Neuronal stem cell (in vitro differentiated cells): ENCODE results near the gene SMYD5.

Source experiments
- DNase-seq: peaks from one replicate; pipeline ENCODE4 v3.0.0-alpha.2; 2013; ENCODE audit warnings: low spot score
- H2AFZ ChIP-seq: one replicate; pipeline ENCODE4 v1.6.1; 2013; ENCODE audit warnings: mild to moderate bottlenecking, low read length, inconsistent platforms
- H2AK5ac ChIP-seq: 2 replicates; pipeline ENCODE4 v1.6.1; 2013; ENCODE audit warnings: low read depth, mild to moderate bottlenecking, inconsistent platforms, low read length, moderate library complexity, mixed read lengths
- H2BK120ac ChIP-seq: 2 replicates; pipeline ENCODE4 v1.6.1; 2013; ENCODE audit warnings: low read depth, mild to moderate bottlenecking, inconsistent platforms, low read length, moderate library complexity, mixed read lengths
- H2BK12ac ChIP-seq: one replicate; pipeline ENCODE4 v1.6.1; 2013; ENCODE audit warnings: low read length, inconsistent platforms
- H2BK15ac ChIP-seq: 2 replicates; pipeline ENCODE4 v1.6.1; 2013; ENCODE audit warnings: mild to moderate bottlenecking, low read length, inconsistent platforms, mixed read lengths
- H2BK5ac ChIP-seq: one replicate; pipeline ENCODE4 v1.6.1; 2013; ENCODE audit warnings: inconsistent platforms, mild to moderate bottlenecking, low read length, moderate library complexity
- H3K14ac ChIP-seq: one replicate; pipeline ENCODE4 v1.6.1; 2013; ENCODE audit warnings: low read length, inconsistent platforms
- H3K18ac ChIP-seq: 2 replicates; pipeline ENCODE4 v1.6.1; 2013; ENCODE audit warnings: low read length, inconsistent platforms
- H3K23ac ChIP-seq: 2 replicates; pipeline ENCODE4 v1.6.1; 2013; ENCODE audit warnings: low read depth, mild to moderate bottlenecking, mixed read lengths, low read length, inconsistent platforms; ENCODE audit not compliant: poor library complexity
- H3K27ac ChIP-seq: replicated peaks from 3 replicates; pipeline ENCODE4 v1.5.1; 2013; ENCODE audit warnings: low read length, inconsistent platforms
- H3K27me3 ChIP-seq, 3 experiments: 2 replicates each; pipeline ENCODE4 v1.6.1; 2013; ENCODE audit warnings: low read length in 3 of 3, mild to moderate bottlenecking in 2 of 3, inconsistent platforms in 1 of 3, low read depth in 1 of 3, mixed read lengths in 1 of 3, moderate library complexity in 1 of 3; ENCODE audit not compliant: control insufficient read depth in 3 of 3, insufficient read depth in 3 of 3
- H3K36me3 ChIP-seq, 2 donors: replicated peaks in 1 of 2; 2 replicates each; pipeline ENCODE4 v1.6.1; 2013; ENCODE audit warnings: low read length in 2 of 2; ENCODE audit not compliant: control insufficient read depth in 2 of 2, insufficient read depth in 2 of 2
- H3K4ac ChIP-seq: 2 replicates; pipeline ENCODE4 v1.6.1; 2013; ENCODE audit warnings: inconsistent platforms, mild to moderate bottlenecking, low read length, moderate library complexity
- H3K4me1 ChIP-seq, 2 donors: 1 replicate in 1 of 2; 2 replicates in 1 of 2; pipeline ENCODE4 v1.6.1; 2013; ENCODE audit warnings: low read length in 2 of 2, low read depth in 1 of 2; ENCODE audit not compliant: control insufficient read depth in 2 of 2, insufficient read depth in 1 of 2
- H3K4me2 ChIP-seq: one replicate; pipeline ENCODE4 v1.6.1; 2013; ENCODE audit warnings: mild to moderate bottlenecking, low read length, inconsistent platforms; ENCODE audit not compliant: insufficient read depth, poor library complexity, severe bottlenecking
- H3K4me3 ChIP-seq, 2 donors: 2 replicates each; pipeline ENCODE4 v1.5.1; 2013; ENCODE audit warnings: low read length in 2 of 2, mild to moderate bottlenecking in 2 of 2, inconsistent platforms in 1 of 2, moderate library complexity in 1 of 2
- H3K79me1 ChIP-seq: one replicate; pipeline ENCODE4 v1.6.1; 2013; ENCODE audit warnings: low read depth, mild to moderate bottlenecking, inconsistent platforms, low read length, moderate library complexity
- H3K9ac ChIP-seq: one replicate; pipeline ENCODE4 v1.6.1; 2013; ENCODE audit warnings: mild to moderate bottlenecking, low read depth, low read length, inconsistent platforms; ENCODE audit not compliant: poor library complexity
- H3K9me3 ChIP-seq, 2 donors: replicated peaks in 1 of 2; 2 replicates each; pipeline versions ENCODE3 to v1.6.1; 2013; ENCODE audit warnings: low read length in 2 of 2, mild to moderate bottlenecking in 2 of 2, inconsistent platforms in 1 of 2, low read depth in 1 of 2, mixed read lengths in 1 of 2, moderate library complexity in 1 of 2; ENCODE audit not compliant: control insufficient read depth in 2 of 2, insufficient read depth in 1 of 2
- H4K8ac ChIP-seq: one replicate; pipeline ENCODE4 v1.6.1; 2013; ENCODE audit warnings: low read depth, mild to moderate bottlenecking, inconsistent platforms, low read length, moderate library complexity
- H4K91ac ChIP-seq: one replicate; pipeline ENCODE4 v1.6.1; 2013; ENCODE audit warnings: low read length, low read depth, mild to moderate bottlenecking, inconsistent platforms; ENCODE audit not compliant: poor library complexity
- WGBS, 2 donors: extraction: QIAGEN DNeasy Blood & Tissue Kit; methylation state at CpG; one replicate each; pipeline ENCODE4 v1.1.7; 2013; ENCODE audit warnings: missing lambda C conversion rate in 2 of 2, mixed read lengths in 1 of 2; ENCODE audit not compliant: insufficient read length in 2 of 2, insufficient replicate concordance in 1 of 2; ENCODE audit errors: extremely low coverage in 2 of 2; 5-methylcytosine and 5-hydroxymethylcytosine counted together

SMYD5 gene

DNA sequence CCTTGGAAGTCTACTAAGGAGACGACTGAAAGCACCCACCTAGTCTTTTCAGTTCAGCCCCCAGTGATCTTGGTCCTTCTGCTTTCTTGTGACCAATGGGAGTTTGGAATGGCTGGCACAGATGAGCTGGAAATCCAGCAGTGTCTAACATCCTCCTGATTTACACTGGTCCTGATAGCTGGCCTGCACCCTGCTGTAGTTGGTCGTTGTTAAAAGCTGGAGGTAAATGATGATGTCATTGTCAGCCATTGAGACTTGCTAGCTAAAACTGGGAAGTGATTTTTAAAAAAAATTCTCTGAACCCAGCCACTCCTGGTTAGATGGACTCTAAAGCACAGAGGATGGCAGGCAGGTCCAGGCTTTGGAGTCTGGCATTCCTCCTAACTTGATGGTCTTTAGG, 39.4 kb downstream of the SMYD5 start:
- H3K18ac ChIP-seq, result no peak overlapping the region
- no peak overlapping the region for H2BK15ac ChIP-seq
- no peak overlapping the region for H2BK12ac ChIP-seq
- no peak overlapping the region for H3K9ac ChIP-seq
- no peaks in the 10 kb centered on the region for H3K9me3 ChIP-seq
- H4K8ac ChIP-seq, result no peak overlapping the region
- H2BK120ac ChIP-seq, result no peak overlapping the region
- no peak overlapping the region for H3K23ac ChIP-seq
- DNase-seq, result no peak
- no peaks in the 10 kb centered on the region for H3K79me1 ChIP-seq
- H2AK5ac ChIP-seq, result no peak overlapping the region
- H3K4me2 ChIP-seq, result no peak overlapping the region
- no CpG with 5 or more reads among the region's 2 CpGs for WGBS, 2 donors
- no peak overlapping the region for H2AFZ ChIP-seq
- H3K36me3 ChIP-seq, result peaks cover 44 to 78% of the 10 kb centered on the region in 2 donors
- peaks cover 0 to 2% of the 10 kb centered on the region in 2 donors for H3K4me1 ChIP-seq
- no peak overlapping the region for H3K4me3 ChIP-seq
- no peaks in the 10 kb centered on the region for H3K27me3 ChIP-seq
- no peak overlapping the region for H3K4ac ChIP-seq
- no peak overlapping the region for H4K91ac ChIP-seq
- no peak overlapping the region for H3K27ac ChIP-seq
- no peak overlapping the region for H2BK5ac ChIP-seq
- H3K14ac ChIP-seq, result no peak overlapping the region

DNA sequence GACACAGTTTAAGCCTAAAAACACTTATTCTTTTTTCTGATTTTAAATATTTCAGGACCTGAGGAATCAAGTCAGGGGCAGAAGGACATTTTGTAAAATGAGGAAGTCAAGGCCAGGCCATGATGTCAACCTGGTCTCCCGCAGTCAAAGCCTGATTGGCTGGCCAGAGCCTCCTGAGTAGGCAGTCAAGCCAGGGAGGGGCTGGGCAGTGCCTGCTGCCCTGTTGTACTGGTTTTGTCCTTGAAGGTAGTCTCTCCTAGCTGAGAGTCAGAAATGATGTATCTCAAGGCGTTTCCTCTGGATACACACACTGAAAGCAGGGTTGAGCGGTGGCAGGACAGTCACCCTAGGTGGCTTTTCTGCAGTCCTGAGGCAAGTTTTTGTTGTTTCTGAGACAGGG, 39.9 kb downstream of the SMYD5 start:
- H3K4me1 ChIP-seq, result peaks cover 0 to 2% of the 10 kb centered on the region in 2 donors
- no peak overlapping the region for H3K4me3 ChIP-seq
- H3K79me1 ChIP-seq, result no peaks in the 10 kb centered on the region

DNA sequence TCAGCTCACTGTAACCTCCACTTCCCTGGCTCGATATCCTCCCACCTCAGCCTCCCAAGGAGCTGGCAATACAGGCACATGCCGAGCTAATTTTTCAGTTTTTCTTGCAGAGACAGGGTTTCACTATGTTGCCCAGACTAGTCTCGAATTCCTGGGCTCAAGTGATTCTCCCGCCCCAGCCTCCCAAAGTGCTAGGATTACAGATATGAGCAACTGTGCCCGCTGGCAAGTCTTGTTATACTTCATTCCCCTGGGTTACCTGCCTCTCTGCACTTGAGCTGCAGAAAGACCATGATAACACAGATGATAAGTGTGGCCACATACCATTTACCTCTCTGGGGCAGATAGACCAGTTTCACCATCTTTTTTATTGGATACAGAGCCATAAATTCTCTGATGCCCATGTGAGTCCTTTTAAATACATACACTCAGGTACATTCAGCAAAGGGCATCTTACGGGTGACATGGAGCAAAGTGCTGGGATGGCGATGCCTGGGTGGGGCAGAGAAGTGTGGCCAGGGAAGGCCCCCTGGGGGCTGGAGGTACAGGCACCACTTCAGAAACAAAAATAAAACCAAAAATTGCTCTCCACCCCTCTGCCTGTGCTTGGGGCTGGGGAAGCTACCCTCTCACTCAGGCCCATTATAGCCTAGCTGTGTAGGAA, 40.4 kb downstream of the SMYD5 start:
- no peak for DNase-seq

More for the DNA sequence above, 39.9 kb downstream of the SMYD5 start:
- Histone ChIP-seq H3K9ac (no peak overlapping the region), H2BK120ac (no peak overlapping the region), H3K36me3 (peaks cover 42 to 77% of the 10 kb centered on the region in 2 donors), H3K9me3 (no peaks in the 10 kb centered on the region), H3K23ac (no peak overlapping the region), H3K27me3 (no peaks in the 10 kb centered on the region), H2BK15ac (no peak overlapping the region), H2BK12ac (no peak overlapping the region), H3K14ac (no peak overlapping the region), H3K27ac (no peak overlapping the region), H3K18ac (no peak overlapping the region), H3K4me2 (no peak overlapping the region), H2AFZ (no peak overlapping the region), H4K91ac (no peak overlapping the region), H4K8ac (no peak overlapping the region), H2AK5ac (no peak overlapping the region), H3K4ac (no peak overlapping the region), H2BK5ac (no peak overlapping the region)
- no peak for DNase-seq
- WGBS, 2 donors, result no CpG with 5 or more reads among the region's 3 CpGs

DNA sequence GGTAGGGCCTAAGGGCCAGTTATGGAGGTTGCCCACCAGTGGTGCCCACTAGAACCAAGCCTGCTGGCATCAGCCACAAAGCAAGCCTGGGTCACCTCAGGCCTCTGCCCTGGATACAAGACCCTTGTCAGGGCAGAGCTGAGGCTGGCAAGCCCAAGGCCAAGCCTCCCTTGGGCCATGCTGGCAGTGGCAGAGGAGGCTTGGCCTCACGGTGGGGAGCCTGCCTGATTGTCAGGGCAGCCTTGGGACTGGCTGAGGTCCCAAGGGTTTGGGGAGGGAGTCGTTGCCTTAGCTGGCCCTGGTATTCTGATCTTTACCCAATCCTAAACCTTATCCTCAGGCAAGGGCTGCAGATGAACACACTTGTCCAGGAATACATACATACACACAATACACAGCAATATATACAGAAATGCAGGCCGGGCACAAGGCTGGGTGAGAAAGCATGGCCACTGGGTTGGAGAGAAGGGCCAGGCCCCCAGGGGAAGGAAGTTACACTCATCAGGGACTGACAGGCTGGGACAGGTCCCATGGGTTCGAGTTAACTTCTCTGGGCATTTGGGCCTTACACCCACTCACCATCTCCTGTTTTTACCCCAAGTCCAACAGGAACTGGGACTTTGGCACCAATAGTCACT, 41.1 kb downstream of the SMYD5 start:
- DNase-seq, result no peak
- peaks cover 33 to 65% of the 10 kb centered on the region in 2 donors for H3K36me3 ChIP-seq
- H4K91ac ChIP-seq, result no peak overlapping the region
- H3K27me3 ChIP-seq, result no peaks in the 10 kb centered on the region
- H2BK15ac ChIP-seq, result no peak overlapping the region
- no peak overlapping the region for H3K4me2 ChIP-seq
- H2AFZ ChIP-seq, result no peak overlapping the region
- no peak overlapping the region for H3K9ac ChIP-seq
- no peak overlapping the region for H3K4me3 ChIP-seq
- H2BK5ac ChIP-seq, result no peak overlapping the region
- no peaks in the 10 kb centered on the region for H3K9me3 ChIP-seq
- no peaks in the 10 kb centered on the region for H3K79me1 ChIP-seq
- no peak overlapping the region for H2BK120ac ChIP-seq
- no peak overlapping the region for H3K14ac ChIP-seq
- H2BK12ac ChIP-seq, result no peak overlapping the region
- H3K23ac ChIP-seq, result no peak overlapping the region
- no CpG with 5 or more reads among the region's 4 CpGs for WGBS, 2 donors
- H4K8ac ChIP-seq, result no peak overlapping the region
- H3K4me1 ChIP-seq, result peaks cover 0 to 3% of the 10 kb centered on the region in 2 donors
- H3K18ac ChIP-seq, result no peak overlapping the region
- H3K4ac ChIP-seq, result no peak overlapping the region
- H3K27ac ChIP-seq, result no peak overlapping the region
- no peak overlapping the region for H2AK5ac ChIP-seq

More for the DNA sequence above, 40.4 kb downstream of the SMYD5 start:
- peaks cover 37 to 71% of the 10 kb centered on the region in 2 donors for H3K36me3 ChIP-seq
- H3K9ac ChIP-seq, result no peak overlapping the region
- H3K4ac ChIP-seq, result no peak overlapping the region
- H2BK5ac ChIP-seq, result no peak overlapping the region
- H3K27me3 ChIP-seq, result no peaks in the 10 kb centered on the region
- H3K4me1 ChIP-seq, result peaks cover 0 to 2% of the 10 kb centered on the region in 2 donors
- no CpG with 5 or more reads among the region's 7 CpGs for WGBS, 2 donors
- no peak overlapping the region for H3K4me2 ChIP-seq
- no peak overlapping the region for H3K18ac ChIP-seq
- H2BK12ac ChIP-seq, result no peak overlapping the region
- no peak overlapping the region for H3K4me3 ChIP-seq
- no peaks in the 10 kb centered on the region for H3K79me1 ChIP-seq
- no peak overlapping the region for H2BK120ac ChIP-seq
- H3K9me3 ChIP-seq, result no peaks in the 10 kb centered on the region
- H3K27ac ChIP-seq, result no peak overlapping the region
- no peak overlapping the region for H3K14ac ChIP-seq
- no peak overlapping the region for H2BK15ac ChIP-seq
- H3K23ac ChIP-seq, result no peak overlapping the region
- no peak overlapping the region for H2AFZ ChIP-seq
- no peak overlapping the region for H4K8ac ChIP-seq
- H2AK5ac ChIP-seq, result no peak overlapping the region
- H4K91ac ChIP-seq, result no peak overlapping the region
